GM12891 (cell line): Measurements from ENCODE around the gene SPAG16.

Source experiments
- POLR2A ChIP-seq: IDR thresholded peaks from 2 replicates; pipeline ENCODE4 v1.6.1; 2011; ENCODE audit warnings: low read depth, low read length, control low read depth
- POLR2AphosphoS5 ChIP-seq: IDR thresholded peaks from 2 replicates; pipeline ENCODE4 v1.6.1; 2011; ENCODE audit warnings: low read depth, low read length, control low read depth
- SPI1 ChIP-seq: IDR thresholded peaks from 2 replicates; pipeline ENCODE4 v1.6.1; 2011; ENCODE audit warnings: low read depth, low read length, control low read depth

DNA sequence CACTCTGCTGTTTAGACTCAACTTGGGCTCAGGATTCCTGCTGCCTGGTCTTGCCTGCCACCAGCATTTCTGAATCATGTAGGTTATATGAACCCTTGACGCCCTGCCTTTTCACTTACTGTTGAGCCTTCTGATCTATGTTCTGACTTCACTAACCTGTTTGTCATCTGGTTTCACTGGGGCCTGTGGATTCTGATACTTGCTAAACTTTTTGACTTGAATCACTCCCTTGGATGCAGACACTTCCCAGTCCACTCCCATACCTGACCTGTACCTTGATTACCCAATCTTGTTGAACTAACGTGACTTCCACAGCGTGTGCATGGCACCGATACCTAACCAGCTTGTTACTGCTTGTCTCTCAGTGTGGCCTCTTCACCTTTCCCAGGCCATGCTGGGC, 35.6 kb upstream of the SPAG16 start:
- TF ChIP-seq SPI1 (no peak), POLR2A (no peak), POLR2AphosphoS5 (no peak)
